ENCODE measurements around the gene HCRT. TPM values are rescaled to one million over a fixed set of nuclear protein-coding genes. Genes with fewer than 3 reads are reported as not detected.

HCRT gene
- total and polyA plus RNA-seq, 2 of the 8 experiments (the other 6 are each of a cell fraction or from before 2014, with no cell fraction given), result not detected

- TF ChIP-seq RNF2 (IDR thresholded peaks at IDR 0.05; ENCODE audit: borderline replicate concordance, low read depth, low read length, missing control alignments, poor library complexity, severe bottlenecking) (peak; percentile 52), CREB1 (IDR thresholded peaks at IDR 0.05) (peak; percentile 54), PHF8 (conservative IDR thresholded peaks at IDR 0.05; ENCODE audit: low read depth, low read length) (peak; percentile 33; the same call in 1 of the 2 replicates), TAF7 (optimal IDR thresholded peaks at IDR 0.05; ENCODE audit: borderline replicate concordance, low read depth, low read length) (peak; percentile 27), POLR2AphosphoS5 (IDR thresholded peaks at IDR 0.05; ENCODE audit: low read depth, low read length) (no peak), TEAD4 (IDR thresholded peaks at IDR 0.05; ENCODE audit: low read depth, low read length) (no peak), CTBP2 (IDR thresholded peaks at IDR 0.05; ENCODE audit: borderline replicate concordance, insufficient read depth, insufficient read length, low read length) (peak; percentile 72), HDAC2 (IDR thresholded peaks at IDR 0.05; ENCODE audit: borderline replicate concordance in 1 of 2, low read depth in 2 of 2, low read length in 2 of 2) (peak in 1 of 2 experiments; percentile 53; a peak in 2 of 4 replicates), ASH2L (IDR thresholded peaks at IDR 0.05; ENCODE audit: low read length) (peak; percentile 43), RAD21 (IDR thresholded peaks at IDR 0.05 in 1 of 2, conservative IDR thresholded peaks at IDR 0.05 in 1 of 2; ENCODE audit: low read depth in 2 of 2, low read length in 2 of 2) (peak; percentile 31 to 71; a peak in 3 of 4 replicates), ATF3 (IDR thresholded peaks at IDR 0.05; ENCODE audit: insufficient read depth, low read depth, low read length) (no peak), TAF1 (IDR thresholded peaks at IDR 0.05; ENCODE audit: low read depth, low read length) (0 out of 2 replicates have a peak, but pooled peaks have one; percentile 18)
Measured at GRCh38 chr17:42183741-42184711, 1.2 kb downstream of the HCRT start (continued).

Measured in H1 (cell line).